ENCODE results near the gene CDK12. TPM values are rescaled to one million over a fixed set of nuclear protein-coding genes. Genes with fewer than 3 reads are reported as not detected.

The CDK12 gene

GRCh38 chr17:39573447-39574298 lies 112.4 kb downstream of the CDK12 start:
- peak overlapping the region; percentile 97 for H3K4me2 ChIP-seq (ENCODE audit: low read length)
- peaks cover 6% of the 10 kb centered on the region for H3K4me1 ChIP-seq (ENCODE audit: control insufficient read depth, insufficient read depth, low read length)
- peak overlapping the region; percentile 78 for H3K9ac ChIP-seq (ENCODE audit: low read depth, low read length)
- H3K27me3 ChIP-seq (ENCODE audit: control insufficient read depth, insufficient read depth, low read length) = peaks cover 4% of the 10 kb centered on the region
- peak overlapping the region; percentile 82 for H3K4me3 ChIP-seq (ENCODE audit: low read length)
- no peaks in the 10 kb centered on the region for H3K9me3 ChIP-seq (replicated peaks; ENCODE audit: low read length)
- peaks cover 7% of the 10 kb centered on the region for H3K36me3 ChIP-seq (ENCODE audit: insufficient read depth, low read length)

DNA sequence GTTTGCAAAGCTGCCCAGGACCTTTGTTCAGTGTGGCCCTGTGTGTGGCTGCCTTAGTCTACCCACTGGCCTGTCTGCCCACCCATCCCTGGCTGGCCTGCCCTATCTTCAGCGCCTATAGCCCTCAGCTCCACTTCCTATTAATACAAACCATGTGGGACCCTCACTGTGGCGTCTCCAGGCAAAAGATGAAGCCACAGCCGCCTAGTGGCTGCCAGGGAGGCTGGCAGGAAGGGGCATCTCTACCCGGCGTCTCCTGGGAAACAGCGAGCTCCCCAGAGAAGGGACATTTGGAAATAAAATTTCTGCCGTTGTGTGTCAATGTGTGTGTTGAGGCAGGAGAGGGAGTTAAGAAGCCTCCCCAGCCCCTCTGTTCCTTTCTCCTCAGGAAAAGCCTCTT lies 114.9 kb downstream of the CDK12 start:
- H3K4me3 ChIP-seq (ENCODE audit: low read length) = no peak overlapping the region
- H3K4me2 ChIP-seq (ENCODE audit: low read length) = no peak overlapping the region
- H3K36me3 ChIP-seq (ENCODE audit: insufficient read depth, low read length) = no peaks in the 10 kb centered on the region

GRCh38 chr17:39578272-39578671 lies 117.0 kb downstream of the CDK12 start:
- H3K36me3 ChIP-seq (ENCODE audit: insufficient read depth, low read length) = no peaks in the 10 kb centered on the region
- peaks cover 19% of the 10 kb centered on the region for H3K27me3 ChIP-seq (ENCODE audit: control insufficient read depth, insufficient read depth, low read length)
- H3K4me3 ChIP-seq (ENCODE audit: low read length) = no peak overlapping the region

More for the DNA sequence above, 114.9 kb downstream of the CDK12 start:
- H3K27me3 ChIP-seq (ENCODE audit: control insufficient read depth, insufficient read depth, low read length) = peaks cover 14% of the 10 kb centered on the region
- no peaks in the 10 kb centered on the region for H3K9me3 ChIP-seq (replicated peaks; ENCODE audit: low read length)
- H3K9ac ChIP-seq (ENCODE audit: low read depth, low read length) = no peak overlapping the region
- H3K4me1 ChIP-seq (ENCODE audit: control insufficient read depth, insufficient read depth, low read length) = peaks cover 6% of the 10 kb centered on the region

DNA sequence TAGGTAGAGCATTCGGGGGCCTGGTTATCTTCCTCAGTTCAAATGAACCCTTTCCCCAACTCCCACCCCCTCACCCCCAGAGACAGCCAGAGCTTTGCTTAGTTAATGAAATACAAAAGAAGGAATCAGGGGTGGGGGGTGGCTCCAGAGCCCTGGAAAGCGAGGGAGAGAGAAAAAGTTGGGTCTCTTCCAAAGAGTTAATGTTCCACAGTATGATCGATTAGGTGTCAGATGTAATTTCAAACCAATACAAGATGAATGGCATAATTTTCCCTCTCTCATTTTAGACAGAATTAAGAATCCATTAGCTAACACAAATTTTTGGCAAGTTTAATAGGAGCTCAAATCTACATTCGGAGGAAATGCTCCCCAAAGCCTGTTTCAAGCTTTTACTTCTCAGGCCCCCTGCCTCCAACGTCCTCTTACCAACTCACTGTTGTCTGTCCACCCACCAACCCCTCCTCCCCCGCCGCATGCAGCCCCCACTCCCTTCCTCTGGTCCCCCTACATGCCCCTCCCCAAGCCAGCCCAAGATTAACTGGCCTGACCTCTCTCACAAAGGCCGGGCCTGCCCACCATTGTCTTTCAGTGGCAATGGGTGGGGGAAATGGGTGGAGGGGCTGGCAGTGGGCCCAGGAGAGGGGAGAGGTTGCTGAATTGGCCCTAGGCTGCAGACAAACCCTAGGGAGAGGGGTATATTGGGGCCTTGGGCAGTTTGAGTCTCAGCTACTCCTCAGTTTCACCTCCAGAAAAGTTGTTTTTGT lies 118.2 kb downstream of the CDK12 start:
- Histone ChIP-seq H3K36me3 (ENCODE audit: insufficient read depth, low read length) (no peaks in the 10 kb centered on the region), H3K4me2 (ENCODE audit: low read length) (no peak overlapping the region), H3K9me3 (replicated peaks; ENCODE audit: low read length) (no peaks in the 10 kb centered on the region), H3K9ac (ENCODE audit: low read depth, low read length) (no peak overlapping the region), H3K4me1 (ENCODE audit: control insufficient read depth, insufficient read depth, low read length) (no peaks in the 10 kb centered on the region), H3K4me3 (ENCODE audit: low read length) (no peak overlapping the region), H3K27me3 (ENCODE audit: control insufficient read depth, insufficient read depth, low read length) (peaks cover 22% of the 10 kb centered on the region)

More at GRCh38 chr17:39578272-39578671, 117.0 kb downstream of the CDK12 start:
- Histone ChIP-seq H3K4me1 (ENCODE audit: control insufficient read depth, insufficient read depth, low read length) (peaks cover 6% of the 10 kb centered on the region), H3K9me3 (replicated peaks; ENCODE audit: low read length) (no peaks in the 10 kb centered on the region), H3K9ac (ENCODE audit: low read depth, low read length) (no peak overlapping the region), H3K4me2 (ENCODE audit: low read length) (no peak overlapping the region)

DNA sequence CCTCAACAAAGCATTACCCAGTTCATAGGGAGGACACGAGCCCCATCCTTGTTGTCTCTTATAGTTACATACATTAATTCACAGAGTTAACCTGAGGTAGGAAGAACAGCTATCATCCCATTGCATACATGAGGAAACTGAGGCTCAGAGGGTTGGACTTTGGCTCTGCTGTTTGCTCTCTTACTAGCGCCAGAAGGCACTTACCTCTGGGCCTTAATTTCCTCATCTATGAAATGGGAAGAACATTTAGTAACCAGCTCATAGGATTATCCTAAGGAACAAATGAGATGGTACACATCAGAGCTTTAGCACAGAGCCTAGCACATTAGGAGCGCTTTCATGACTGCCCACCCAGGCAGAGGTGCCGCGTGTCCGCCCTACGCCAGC lies 118.8 kb downstream of the CDK12 start:
- H3K4me1 ChIP-seq (ENCODE audit: control insufficient read depth, insufficient read depth, low read length) = no peaks in the 10 kb centered on the region
- no peaks in the 10 kb centered on the region for H3K36me3 ChIP-seq (ENCODE audit: insufficient read depth, low read length)
- no peak overlapping the region for H3K9ac ChIP-seq (ENCODE audit: low read depth, low read length)
- H3K4me2 ChIP-seq (ENCODE audit: low read length) = no peak overlapping the region
- no peaks in the 10 kb centered on the region for H3K9me3 ChIP-seq (replicated peaks; ENCODE audit: low read length)
- H3K4me3 ChIP-seq (ENCODE audit: low read length) = no peak overlapping the region
- peaks cover 24% of the 10 kb centered on the region for H3K27me3 ChIP-seq (ENCODE audit: control insufficient read depth, insufficient read depth, low read length)

DNA sequence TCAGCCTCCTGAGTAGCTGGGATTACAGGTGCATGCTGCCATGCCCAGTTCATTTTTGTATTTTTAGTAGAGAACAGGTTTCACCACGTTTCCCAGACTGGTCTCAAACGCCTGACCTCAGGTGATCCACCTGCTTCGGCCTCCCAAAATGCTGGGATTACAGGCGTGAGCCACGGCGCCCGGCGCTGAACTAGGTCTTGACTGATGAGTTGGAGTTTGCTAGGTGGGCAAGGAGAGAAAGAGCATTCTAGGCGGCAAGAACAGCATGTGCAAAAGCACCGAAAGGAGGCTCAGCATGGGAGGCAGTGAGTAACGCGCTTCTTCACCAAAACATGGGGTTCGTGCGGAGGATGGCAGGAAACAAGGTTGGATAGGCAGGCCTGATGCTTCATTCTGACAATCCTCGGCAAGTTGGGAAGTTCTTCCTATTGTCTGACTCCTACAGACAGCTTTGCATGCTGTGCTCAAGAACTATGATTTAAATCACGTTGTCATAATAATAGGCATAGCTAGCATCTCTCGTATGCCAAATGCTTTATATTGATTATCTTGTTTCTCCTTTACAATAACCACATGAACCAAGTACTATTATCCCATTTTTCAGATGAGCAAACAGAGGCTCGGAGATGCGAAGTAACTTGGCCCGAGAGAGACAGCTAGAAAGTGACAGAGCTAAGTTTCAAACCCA lies 119.9 kb downstream of the CDK12 start:
- Histone ChIP-seq H3K4me2 (ENCODE audit: low read length) (no peak overlapping the region), H3K4me3 (ENCODE audit: low read length) (no peak overlapping the region), H3K4me1 (ENCODE audit: control insufficient read depth, insufficient read depth, low read length) (no peaks in the 10 kb centered on the region), H3K27me3 (ENCODE audit: control insufficient read depth, insufficient read depth, low read length) (peaks cover 24% of the 10 kb centered on the region), H3K9ac (ENCODE audit: low read depth, low read length) (no peak overlapping the region), H3K9me3 (replicated peaks; ENCODE audit: low read length) (no peaks in the 10 kb centered on the region), H3K36me3 (ENCODE audit: insufficient read depth, low read length) (no peaks in the 10 kb centered on the region)

- no peaks in the 10 kb centered on the region for H3K9me3 ChIP-seq (replicated peaks; ENCODE audit: low read length)
- no peak overlapping the region for H3K4me2 ChIP-seq (ENCODE audit: low read length)
- peaks cover 24% of the 10 kb centered on the region for H3K27me3 ChIP-seq (ENCODE audit: control insufficient read depth, insufficient read depth, low read length)
Measured at GRCh38 chr17:39581759-39582085, 120.4 kb downstream of the CDK12 start.

DNA sequence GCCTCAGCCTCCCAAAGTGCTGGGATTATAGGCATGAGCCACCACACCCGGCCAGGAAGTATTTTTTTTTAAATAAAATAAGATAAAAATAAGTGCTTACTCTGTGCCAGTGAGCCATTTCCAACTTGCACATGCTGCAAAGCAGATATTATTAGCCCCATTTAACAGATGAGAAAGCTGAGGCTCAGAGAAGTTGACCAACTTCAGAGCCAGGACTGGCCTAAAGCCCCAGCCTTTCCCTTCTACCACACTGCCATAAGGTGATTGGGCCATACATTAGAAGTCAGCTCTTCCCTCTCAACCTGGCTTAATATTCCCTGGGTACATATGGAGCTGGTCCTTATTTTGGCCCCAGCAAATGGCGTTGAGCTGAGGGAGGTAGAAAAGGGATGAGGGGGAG lies 121.4 kb downstream of the CDK12 start:
- no peak overlapping the region for H3K4me3 ChIP-seq (ENCODE audit: low read length)
- no peaks in the 10 kb centered on the region for H3K9me3 ChIP-seq (replicated peaks; ENCODE audit: low read length)
- peaks cover 24% of the 10 kb centered on the region for H3K27me3 ChIP-seq (ENCODE audit: control insufficient read depth, insufficient read depth, low read length)
- no peak overlapping the region for H3K9ac ChIP-seq (ENCODE audit: low read depth, low read length)
- no peaks in the 10 kb centered on the region for H3K4me1 ChIP-seq (ENCODE audit: control insufficient read depth, insufficient read depth, low read length)
- no peaks in the 10 kb centered on the region for H3K36me3 ChIP-seq (ENCODE audit: insufficient read depth, low read length)
- H3K4me2 ChIP-seq (ENCODE audit: low read length) = no peak overlapping the region

More at GRCh38 chr17:39581759-39582085, 120.4 kb downstream of the CDK12 start:
- no peak overlapping the region for H3K4me3 ChIP-seq (ENCODE audit: low read length)
- H3K9ac ChIP-seq (ENCODE audit: low read depth, low read length) = no peak overlapping the region
- H3K4me1 ChIP-seq (ENCODE audit: control insufficient read depth, insufficient read depth, low read length) = no peaks in the 10 kb centered on the region
- H3K36me3 ChIP-seq (ENCODE audit: insufficient read depth, low read length) = no peaks in the 10 kb centered on the region

Small RNA genes within 50 kb of the gene (small RNA-seq; reads per million reads assigned to genes)
- not detected for gene RNU6-233P
